ENCODE data around the gene SEL1L.

DNA sequence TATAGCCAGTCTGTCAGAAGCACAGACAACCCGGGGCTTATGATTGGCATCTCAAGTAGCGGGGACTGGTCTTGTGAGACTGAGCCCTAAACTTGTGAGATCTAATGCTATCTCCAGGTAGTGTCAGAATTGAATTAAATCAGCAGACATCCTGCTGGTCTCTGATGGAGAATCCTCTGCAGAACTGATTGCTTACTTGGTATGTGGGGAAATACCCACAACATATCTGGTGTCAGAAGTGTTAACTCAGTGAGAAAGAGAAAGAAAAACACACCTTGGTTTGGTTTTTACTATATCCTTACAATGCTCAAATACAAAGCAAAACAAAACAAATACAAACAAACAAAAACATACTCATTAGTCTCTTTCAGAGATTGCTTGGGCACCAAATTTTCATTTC is 10.0 kb downstream of the SEL1L start:
- TF ChIP-seq, protein P1, sequence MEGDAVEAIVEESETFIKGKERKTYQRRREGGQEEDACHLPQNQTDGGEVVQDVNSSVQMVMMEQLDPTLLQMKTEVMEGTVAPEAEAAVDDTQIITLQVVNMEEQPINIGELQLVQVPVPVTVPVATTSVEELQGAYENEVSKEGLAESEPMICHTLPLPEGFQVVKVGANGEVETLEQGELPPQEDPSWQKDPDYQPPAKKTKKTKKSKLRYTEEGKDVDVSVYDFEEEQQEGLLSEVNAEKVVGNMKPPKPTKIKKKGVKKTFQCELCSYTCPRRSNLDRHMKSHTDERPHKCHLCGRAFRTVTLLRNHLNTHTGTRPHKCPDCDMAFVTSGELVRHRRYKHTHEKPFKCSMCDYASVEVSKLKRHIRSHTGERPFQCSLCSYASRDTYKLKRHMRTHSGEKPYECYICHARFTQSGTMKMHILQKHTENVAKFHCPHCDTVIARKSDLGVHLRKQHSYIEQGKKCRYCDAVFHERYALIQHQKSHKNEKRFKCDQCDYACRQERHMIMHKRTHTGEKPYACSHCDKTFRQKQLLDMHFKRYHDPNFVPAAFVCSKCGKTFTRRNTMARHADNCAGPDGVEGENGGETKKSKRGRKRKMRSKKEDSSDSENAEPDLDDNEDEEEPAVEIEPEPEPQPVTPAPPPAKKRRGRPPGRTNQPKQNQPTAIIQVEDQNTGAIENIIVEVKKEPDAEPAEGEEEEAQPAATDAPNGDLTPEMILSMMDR (IDR thresholded peaks at IDR 0.05; ENCODE audit: insufficient read depth, low read length, poor library complexity, severe bottlenecking): no peak
- TF ChIP-seq EZH2phosphoT487 (conservative IDR thresholded peaks at IDR 0.05; ENCODE audit: low read length): no peak
